Measurements from ENCODE around the gene MPC1L. TPM values are rescaled to one million over a fixed set of nuclear protein-coding genes. Genes with fewer than 3 reads are reported as not detected.

MPC1L gene
- total RNA-seq, 1 experiment from 2014 or later, result not detected

DNA sequence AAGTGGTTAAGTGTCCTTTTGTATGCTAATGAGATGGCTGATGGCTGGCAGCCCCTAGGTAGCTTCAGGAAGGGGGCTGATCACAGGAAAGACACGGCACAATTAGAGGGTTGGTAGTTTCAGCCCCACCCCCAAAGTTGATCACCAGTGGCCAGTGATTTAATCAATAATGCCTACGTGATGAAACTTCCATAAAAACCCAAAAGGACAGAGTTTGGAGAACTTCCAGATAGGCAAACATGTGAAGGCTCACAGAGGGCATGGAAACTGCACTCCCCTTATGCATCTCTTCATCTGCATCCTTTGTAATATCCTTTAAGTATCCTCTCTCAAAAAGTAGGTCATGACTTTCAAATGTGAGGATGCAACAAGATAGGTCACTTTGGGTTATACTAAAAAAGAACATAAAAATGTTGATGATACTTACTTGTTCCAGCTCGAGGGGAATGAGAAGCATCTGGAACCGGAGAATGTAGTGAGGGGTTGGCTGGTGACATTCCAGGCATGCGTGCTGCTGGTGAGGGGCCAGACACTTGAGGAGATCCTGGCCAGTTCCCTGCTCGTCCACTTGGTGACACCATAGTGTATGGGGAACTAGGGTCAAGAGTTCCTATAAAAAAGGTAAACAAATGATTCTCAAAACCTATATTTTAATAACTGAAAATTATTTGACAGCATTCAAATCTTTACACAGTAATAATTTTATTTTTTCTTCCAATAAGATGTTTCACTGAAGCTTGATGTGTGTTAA, 40.8 kb downstream of the MPC1L start:
- Histone ChIP-seq H3K4me3 (ENCODE audit: low read depth, low read length) (no peak overlapping the region), H3K27me3 (replicated peaks; ENCODE audit: control insufficient read depth, insufficient read depth, low read length) (no peaks in the 10 kb centered on the region), H3K9me3 (no peaks in the 10 kb centered on the region), H3K4me1 (no peaks in the 10 kb centered on the region), H3K36me3 (ENCODE audit: control insufficient read depth, insufficient read depth, low read length) (no peaks in the 10 kb centered on the region)
- Mint-ChIP-seq H3K27ac (ENCODE audit: unreplicated experiment) (no peak overlapping the region), H3K4me1 (ENCODE audit: low read depth, unreplicated experiment) (no peaks in the 10 kb centered on the region), H3K27me3 (ENCODE audit: insufficient read depth, unreplicated experiment) (no peaks in the 10 kb centered on the region), H3K9me3 (ENCODE audit: unreplicated experiment) (no peaks in the 10 kb centered on the region), H3K36me3 (ENCODE audit: insufficient read depth, unreplicated experiment) (peaks cover 41% of the 10 kb centered on the region), H3K4me3 (ENCODE audit: unreplicated experiment) (no peak overlapping the region)
- CTCF ChIA-PET, result no interaction called here
- peak in 1 of 2 experiments; percentile 24 for DNase-seq
- TF ChIP-seq, protein P1, sequence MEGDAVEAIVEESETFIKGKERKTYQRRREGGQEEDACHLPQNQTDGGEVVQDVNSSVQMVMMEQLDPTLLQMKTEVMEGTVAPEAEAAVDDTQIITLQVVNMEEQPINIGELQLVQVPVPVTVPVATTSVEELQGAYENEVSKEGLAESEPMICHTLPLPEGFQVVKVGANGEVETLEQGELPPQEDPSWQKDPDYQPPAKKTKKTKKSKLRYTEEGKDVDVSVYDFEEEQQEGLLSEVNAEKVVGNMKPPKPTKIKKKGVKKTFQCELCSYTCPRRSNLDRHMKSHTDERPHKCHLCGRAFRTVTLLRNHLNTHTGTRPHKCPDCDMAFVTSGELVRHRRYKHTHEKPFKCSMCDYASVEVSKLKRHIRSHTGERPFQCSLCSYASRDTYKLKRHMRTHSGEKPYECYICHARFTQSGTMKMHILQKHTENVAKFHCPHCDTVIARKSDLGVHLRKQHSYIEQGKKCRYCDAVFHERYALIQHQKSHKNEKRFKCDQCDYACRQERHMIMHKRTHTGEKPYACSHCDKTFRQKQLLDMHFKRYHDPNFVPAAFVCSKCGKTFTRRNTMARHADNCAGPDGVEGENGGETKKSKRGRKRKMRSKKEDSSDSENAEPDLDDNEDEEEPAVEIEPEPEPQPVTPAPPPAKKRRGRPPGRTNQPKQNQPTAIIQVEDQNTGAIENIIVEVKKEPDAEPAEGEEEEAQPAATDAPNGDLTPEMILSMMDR (IDR thresholded peaks at IDR 0.05; ENCODE audit: insufficient read depth in 1 of 2, low read depth in 1 of 2, low read length in 1 of 2, severe bottlenecking in 1 of 2, unreplicated experiment in 1 of 2), result peak in 1 of 2 experiments; percentile 33
- BruUV-seq (replicated peaks), result no TSS peak
- intact Hi-C loops (cut with micrococcal nuclease; ENCODE audit: unreplicated experiment), result loop anchor here (5.0 kb wide), 1 partner anchor 73 kb away; the partner anchor contains the start of gene MED14
- POLR2A ChIA-PET, result no interaction called here

DNA sequence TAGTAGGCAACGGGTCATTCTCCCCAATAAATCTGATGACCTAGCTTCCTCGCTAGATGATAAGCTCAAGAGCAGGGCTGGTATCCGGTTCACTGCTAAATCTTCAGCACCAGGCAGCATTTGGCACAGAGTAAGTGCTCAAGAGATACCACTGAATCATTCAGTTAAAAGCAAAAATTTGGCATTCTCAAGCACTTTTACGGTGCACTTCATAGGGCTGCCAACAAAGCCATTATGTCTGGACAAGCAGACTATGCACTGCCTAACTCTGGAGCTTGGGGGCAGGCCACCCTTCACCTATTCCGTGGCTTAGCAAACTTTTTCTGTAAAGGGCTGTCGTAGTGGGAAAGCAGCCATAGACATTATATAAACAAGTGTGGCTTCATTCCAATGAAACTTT, 47.9 kb downstream of the MPC1L start:
- Mint-ChIP-seq H3K4me3 (ENCODE audit: unreplicated experiment) (no peak overlapping the region), H3K27ac (ENCODE audit: unreplicated experiment) (no peak overlapping the region), H3K27me3 (ENCODE audit: insufficient read depth, unreplicated experiment) (no peaks in the 10 kb centered on the region), H3K4me1 (ENCODE audit: low read depth, unreplicated experiment) (no peaks in the 10 kb centered on the region), H3K36me3 (ENCODE audit: insufficient read depth, unreplicated experiment) (peaks cover 44% of the 10 kb centered on the region), H3K9me3 (ENCODE audit: unreplicated experiment) (no peaks in the 10 kb centered on the region)
- POLR2A ChIA-PET, result no interaction called here
- DNase-seq, result no peak
- TF ChIP-seq, protein P1 (IDR thresholded peaks at IDR 0.05; ENCODE audit: insufficient read depth in 1 of 2, low read depth in 1 of 2, low read length in 1 of 2, severe bottlenecking in 1 of 2, unreplicated experiment in 1 of 2), result no peak
- H3K4me1 ChIP-seq, result no peaks in the 10 kb centered on the region
- no TSS peak for BruUV-seq (replicated peaks)
- no peaks in the 10 kb centered on the region for H3K27me3 ChIP-seq (replicated peaks; ENCODE audit: control insufficient read depth, insufficient read depth, low read length)
- intact Hi-C loops (cut with micrococcal nuclease; ENCODE audit: unreplicated experiment), result no loop called here
- H3K9me3 ChIP-seq, result no peaks in the 10 kb centered on the region
- no peak overlapping the region for H3K4me3 ChIP-seq (ENCODE audit: low read depth, low read length)
- H3K36me3 ChIP-seq (ENCODE audit: control insufficient read depth, insufficient read depth, low read length), result no peaks in the 10 kb centered on the region
- CTCF ChIA-PET, result no interaction called here

Other genes starting within 250 kb of the MPC1L start
- 86.6 and 90.0 TPM in 2 replicates for gene ATP6AP2, start 42.5 kb upstream of the MPC1L start, total RNA-seq (2022)
- gene CXorf38, start 24.1 kb downstream of the MPC1L start, total RNA-seq (2022), result 7.9 and 8.7 TPM in 2 replicates
- gene MED14, start 112.1 kb downstream of the MPC1L start, total RNA-seq (2022), result 42.6 and 44.0 TPM in 2 replicates

Measured in Caco-2 (cell line).